ENCODE measurements around the gene IL1RAP. TPM values are rescaled to one million over a fixed set of nuclear protein-coding genes. Genes with fewer than 3 reads are reported as not detected.

The IL1RAP gene
- total and polyA plus RNA-seq, 2 experiments from 2014 or later: 14.6 to 46.5 TPM

GRCh38 chr3:190504354-190505125 is 9.3 kb upstream of the IL1RAP start:
- H3K9me2 ChIP-seq (replicated peaks; ENCODE audit: insufficient read depth): no peaks in the 10 kb centered on the region
- TF ChIP-seq EZH2 (IDR thresholded peaks at IDR 0.05; ENCODE audit: borderline replicate concordance) (no peak), EZH2phosphoT487 (IDR thresholded peaks at IDR 0.05; ENCODE audit: low read depth, severe bottlenecking, unreplicated experiment) (no peak), CTCF (IDR thresholded peaks at IDR 0.05; ENCODE audit: poor library complexity) (no peak)
- no peak overlapping the region for H3K4me3 ChIP-seq
- no peaks in the 10 kb centered on the region for H3K36me3 ChIP-seq (replicated peaks; ENCODE audit: insufficient read depth, low read depth)
- H3K27ac ChIP-seq: no peak overlapping the region
- peaks cover 11% of the 10 kb centered on the region for H3K4me1 ChIP-seq (ENCODE audit: insufficient read depth)
- H4K20me1 ChIP-seq (ENCODE audit: insufficient read depth, poor library complexity, severe bottlenecking): no peaks in the 10 kb centered on the region
- WGBS (ENCODE audit: low lambda C conversion rate, missing lambda C conversion rate): 68% methylated on average over 4 of the region's 4 CpGs
- H2AFZ ChIP-seq: no peak overlapping the region
- no peaks in the 10 kb centered on the region for H3K27me3 ChIP-seq
- no peaks in the 10 kb centered on the region for H3K9me3 ChIP-seq (ENCODE audit: low read depth)
- no peak for DNase-seq (ENCODE audit: low spot score)
- no peaks in the 10 kb centered on the region for H3K79me2 ChIP-seq
- no peak overlapping the region for H3K4me2 ChIP-seq

- DNase-seq (ENCODE audit: low spot score): no peak
- H3K36me3 ChIP-seq (replicated peaks; ENCODE audit: insufficient read depth, low read depth): no peaks in the 10 kb centered on the region
- H3K9me2 ChIP-seq (replicated peaks; ENCODE audit: insufficient read depth): no peaks in the 10 kb centered on the region
- no peaks in the 10 kb centered on the region for H3K9me3 ChIP-seq (ENCODE audit: low read depth)
- no peaks in the 10 kb centered on the region for H3K79me2 ChIP-seq
- H2AFZ ChIP-seq: no peak overlapping the region
- no peak overlapping the region for H3K4me3 ChIP-seq
- no peaks in the 10 kb centered on the region for H3K27me3 ChIP-seq
- H3K4me2 ChIP-seq: peak overlapping the region; percentile 30
- TF ChIP-seq EZH2phosphoT487 (IDR thresholded peaks at IDR 0.05; ENCODE audit: low read depth, severe bottlenecking, unreplicated experiment) (no peak), EZH2 (IDR thresholded peaks at IDR 0.05; ENCODE audit: borderline replicate concordance) (no peak), CTCF (IDR thresholded peaks at IDR 0.05; ENCODE audit: poor library complexity) (no peak)
- H4K20me1 ChIP-seq (ENCODE audit: insufficient read depth, poor library complexity, severe bottlenecking): no peaks in the 10 kb centered on the region
- WGBS (ENCODE audit: low lambda C conversion rate, missing lambda C conversion rate): 57% methylated on average over 3 of the region's 3 CpGs
- peaks cover 11% of the 10 kb centered on the region for H3K4me1 ChIP-seq (ENCODE audit: insufficient read depth)
- H3K27ac ChIP-seq: peak overlapping the region; percentile 72
Measured at GRCh38 chr3:190505381-190506003, 8.4 kb upstream of the IL1RAP start.

- no peaks in the 10 kb centered on the region for H3K79me2 ChIP-seq
- H3K4me1 ChIP-seq (ENCODE audit: insufficient read depth): peaks cover 11% of the 10 kb centered on the region
- DNase-seq (ENCODE audit: low spot score): no peak
- H3K27me3 ChIP-seq: no peaks in the 10 kb centered on the region
- TF ChIP-seq EZH2phosphoT487 (IDR thresholded peaks at IDR 0.05; ENCODE audit: low read depth, severe bottlenecking, unreplicated experiment) (no peak), CTCF (IDR thresholded peaks at IDR 0.05; ENCODE audit: poor library complexity) (no peak), EZH2 (IDR thresholded peaks at IDR 0.05; ENCODE audit: borderline replicate concordance) (no peak)
- H3K36me3 ChIP-seq (replicated peaks; ENCODE audit: insufficient read depth, low read depth): no peaks in the 10 kb centered on the region
- H3K4me2 ChIP-seq: peak overlapping the region; percentile 30
- H3K9me3 ChIP-seq (ENCODE audit: low read depth): no peaks in the 10 kb centered on the region
- H4K20me1 ChIP-seq (ENCODE audit: insufficient read depth, poor library complexity, severe bottlenecking): no peaks in the 10 kb centered on the region
- H3K4me3 ChIP-seq: no peak overlapping the region
- 72% methylated on average over 4 of the region's 4 CpGs for WGBS (ENCODE audit: low lambda C conversion rate, missing lambda C conversion rate)
- H3K27ac ChIP-seq: peak overlapping the region; percentile 72
- H2AFZ ChIP-seq: no peak overlapping the region
- H3K9me2 ChIP-seq (replicated peaks; ENCODE audit: insufficient read depth): no peaks in the 10 kb centered on the region
Measured at GRCh38 chr3:190506271-190506670, 7.6 kb upstream of the IL1RAP start.

All from hepatocyte (in vitro differentiated cells).